ENCODE data around the gene BEX4.

The BEX4 gene

GRCh38 chrX:103236296-103236695 is 21.4 kb downstream of the BEX4 start:
- no peak for DNase-seq (ENCODE audit: low read depth, low spot score)

GRCh38 chrX:103240155-103240554 is 25.2 kb downstream of the BEX4 start:
- no peak for DNase-seq (ENCODE audit: low read depth, low spot score)

GRCh38 chrX:103248553-103248952 is 33.6 kb downstream of the BEX4 start:
- no peak for DNase-seq (ENCODE audit: low read depth, low spot score)

- DNase-seq (ENCODE audit: low read depth, low spot score), result no peak
Measured at GRCh38 chrX:103249805-103250204, 34.9 kb downstream of the BEX4 start.

- no peak for DNase-seq (ENCODE audit: low read depth, low spot score)
Measured at GRCh38 chrX:103250977-103251376, 36.1 kb downstream of the BEX4 start.

- no peak for DNase-seq (ENCODE audit: low read depth, low spot score)
Measured at GRCh38 chrX:103253608-103254007, 38.7 kb downstream of the BEX4 start.

- DNase-seq (ENCODE audit: low read depth, low spot score), result no peak
Measured at GRCh38 chrX:103254171-103254824, 39.4 kb downstream of the BEX4 start.

- DNase-seq (ENCODE audit: low read depth, low spot score), result no peak
Measured at GRCh38 chrX:103254921-103255493, 40.1 kb downstream of the BEX4 start, which contains the start of gene TCEAL8. Gene TCEAL8 (minus strand): TSS chrX:103255155. CDS start chrX:103253979, 1,176 bp downstream.

GRCh38 chrX:103256651-103257050 is 41.7 kb downstream of the BEX4 start:
- DNase-seq (ENCODE audit: low read depth, low spot score), result no peak

- no peak for DNase-seq (ENCODE audit: low read depth, low spot score)
Measured at GRCh38 chrX:103258275-103258674, 43.4 kb downstream of the BEX4 start.

Measured in smooth muscle cell of the brain vasculature (primary cell).